HG02588 (cell line): ENCODE data around the gene RERG.

Experiments
- ATAC-seq: cut with Tn5 transposase; IDR thresholded peaks from one replicate; pipeline ENCODE4 v1.9.1; 2021; ENCODE audit warnings: mild to moderate bottlenecking, moderate library complexity; ENCODE audit not compliant: unreplicated experiment

RERG gene

GRCh38 chr12:15220915-15221885 is at the start of gene RERG:
Gene RERG (minus strand): TSS chr12:15221417. CDS start chr12:15217489, 3,928 bp downstream.
- ATAC-seq, result peak; percentile 97

GRCh38 chr12:15270591-15270990 is 49.4 kb upstream of the RERG start:
- ATAC-seq, result no peak

- ATAC-seq, result peak; percentile 82
Measured at GRCh38 chr12:15268927-15269552, 47.8 kb upstream of the RERG start.

- ATAC-seq, result no peak
Measured at GRCh38 chr12:15268309-15268708, 47.1 kb upstream of the RERG start.

- ATAC-seq, result no peak
Measured at GRCh38 chr12:15265875-15266274, 44.7 kb upstream of the RERG start.

- no peak for ATAC-seq
Measured at GRCh38 chr12:15256761-15257160, 35.5 kb upstream of the RERG start.

- no peak for ATAC-seq
Measured at GRCh38 chr12:15253990-15254389, 32.8 kb upstream of the RERG start.

- no peak for ATAC-seq
Measured at GRCh38 chr12:15244926-15245325, 23.7 kb upstream of the RERG start.

GRCh38 chr12:15244341-15244740 is 23.1 kb upstream of the RERG start:
- no peak for ATAC-seq

GRCh38 chr12:15243102-15243501 is 21.9 kb upstream of the RERG start:
- ATAC-seq, result no peak

GRCh38 chr12:15240898-15241297 is 19.7 kb upstream of the RERG start:
- no peak for ATAC-seq

GRCh38 chr12:15234508-15234907 is 13.3 kb upstream of the RERG start:
- no peak for ATAC-seq

GRCh38 chr12:15234011-15234410 is 12.8 kb upstream of the RERG start:
- no peak for ATAC-seq

- no peak for ATAC-seq
Measured at GRCh38 chr12:15232959-15233358, 11.7 kb upstream of the RERG start.

- ATAC-seq, result no peak
Measured at GRCh38 chr12:15231493-15231892, 10.3 kb upstream of the RERG start.

- no peak for ATAC-seq
Measured at GRCh38 chr12:15230751-15231150, 9.5 kb upstream of the RERG start.

GRCh38 chr12:15230137-15230536 is 8.9 kb upstream of the RERG start:
- ATAC-seq, result no peak

- ATAC-seq, result no peak
Measured at GRCh38 chr12:15227004-15227679, 5.9 kb upstream of the RERG start.

GRCh38 chr12:15225863-15226218 is 4.6 kb upstream of the RERG start:
- ATAC-seq, result peak; percentile 49

GRCh38 chr12:15225136-15225862 is 4.1 kb upstream of the RERG start:
- no peak for ATAC-seq

GRCh38 chr12:15222219-15222618 is 1.0 kb upstream of the RERG start:
- no peak for ATAC-seq
